GM12878 (cell line): ENCODE results near the gene CCDC197. TPM values are rescaled to one million over a fixed set of nuclear protein-coding genes. Genes with fewer than 3 reads are reported as not detected.

Experiments
- BCL11A ChIP-seq: IDR thresholded peaks from 2 replicates; pipeline ENCODE4 v1.6.1; 2011; ENCODE audit warnings: low read depth, low read length
- CUX1 ChIP-seq: IDR thresholded peaks from 2 replicates; pipeline ENCODE4 v1.6.1; 2012; ENCODE audit warnings: improper control_type of control experiment, low read depth, low read length; ENCODE audit not compliant: insufficient replicate concordance
- DPF2 ChIP-seq: fragments of 450-650 bp; IDR thresholded peaks from 2 replicates; pipeline ENCODE4 v1.6.1; 2017; ENCODE audit warnings: mild to moderate bottlenecking
- ESRRA ChIP-seq: IDR thresholded peaks from 2 replicates; pipeline ENCODE4 v1.6.1; 2012; ENCODE audit warnings: mild to moderate bottlenecking, low read length, improper control_type of control experiment
- ETV6 ChIP-seq, 2 experiments: fragments of 450-650 bp in 1 of 2; IDR thresholded peaks in 1 of 2; conservative IDR thresholded peaks in 1 of 2; 2 replicates each; pipeline ENCODE4 v1.6.1; 2014; ENCODE audit warnings: antibody characterized with exemption in 1 of 2, borderline replicate concordance in 1 of 2, low read depth in 1 of 2, mild to moderate bottlenecking in 1 of 2, moderate library complexity in 1 of 2
- EZH2 ChIP-seq: IDR thresholded peaks from 2 replicates; pipeline ENCODE4 v1.6.1; 2012; ENCODE audit warnings: low read depth, mild to moderate bottlenecking, control low read depth, inconsistent platforms, low read length, borderline replicate concordance; ENCODE audit not compliant: control insufficient read depth
- FOS ChIP-seq: IDR thresholded peaks from 3 replicates; pipeline ENCODE4 v1.6.1; 2011; ENCODE audit warnings: borderline replicate concordance; ENCODE audit not compliant: insufficient read length; ENCODE audit errors: extremely low read depth
- HCFC1 ChIP-seq: fragments of 150-350 bp; IDR thresholded peaks from 2 replicates; pipeline ENCODE4 v1.6.1; 2014; ENCODE audit warnings: low read length
- HSF1 ChIP-seq: fragments of 150-350 bp; IDR thresholded peaks from 2 replicates; pipeline ENCODE4 v1.6.1; 2014; ENCODE audit warnings: mild to moderate bottlenecking, low read depth, low read length
- NFYA ChIP-seq: IDR thresholded peaks from 2 replicates; pipeline ENCODE4 v1.6.1; 2011; ENCODE audit warnings: low read depth, mild to moderate bottlenecking, low read length, improper control_type of control experiment, borderline replicate concordance
- PAX8 ChIP-seq: fragments of 450-650 bp; IDR thresholded peaks from 2 replicates; pipeline ENCODE4 v1.6.1; 2017; ENCODE audit warnings: mild to moderate bottlenecking, moderate library complexity
- POLR2AphosphoS2 ChIP-seq: IDR thresholded peaks from 2 replicates; pipeline ENCODE4 v1.6.1; 2011; ENCODE audit warnings: low read depth, mild to moderate bottlenecking, low read length, improper control_type of control experiment, moderate library complexity
- SMARCA5 ChIP-seq: fragments of 450-650 bp; IDR thresholded peaks from 2 replicates; pipeline ENCODE4 v1.6.1; 2017; ENCODE audit warnings: mild to moderate bottlenecking
- STAT1 ChIP-seq: fragments of 450-650 bp; conservative IDR thresholded peaks from 2 replicates; pipeline ENCODE4 v1.6.1; 2014; ENCODE audit warnings: antibody characterized with exemption, mild to moderate bottlenecking
- TAF1 ChIP-seq: IDR thresholded peaks from 2 replicates; pipeline ENCODE4 v1.6.1; 2011; ENCODE audit warnings: mild to moderate bottlenecking, low read depth, low read length, borderline replicate concordance
- TCF7 ChIP-seq: IDR thresholded peaks from 2 replicates; pipeline ENCODE4 v1.6.1; 2014; ENCODE audit warnings: antibody characterized with exemption, borderline replicate concordance
- ZBTB11 ChIP-seq: fragments of 450-650 bp; formaldehyde crosslinking; IDR thresholded peaks from 2 replicates; pipeline ENCODE4 v1.5.0; 2022; ENCODE audit warnings: mild to moderate bottlenecking, missing genetic modification characterization
- ZNF217 ChIP-seq: fragments of 450-650 bp; IDR thresholded peaks from 2 replicates; pipeline ENCODE4 v1.6.1; 2017; ENCODE audit warnings: antibody characterized with exemption, mild to moderate bottlenecking
- polyA plus RNA-seq, 11 experiments: library from polyadenylated mRNA; depleted of rRNA in 4 of 11; unstranded in 6 of 11; stranded (reverse) in 5 of 11; fragments of >200 nt; fragmentation: Nextera tagmentation in 4 of 11; fragmentation: Illumina TruSeq in 1 of 11; extraction: Ambion mirVana in 4 of 11; extraction: Trizol in 1 of 11; gene quantifications; 1 replicate in 1 of 11; 2 replicates in 10 of 11; pipeline versions ENCODE4 v1.2.1 to v1.2.3, GENCODE V29; 2011 to 2016; ENCODE audit warnings: inconsistent platforms in 2 of 11, missing spikeins in 2 of 11, low read depth in 1 of 11
- total RNA-seq, 4 experiments: library from RNA; depleted of rRNA in 3 of 4; stranded (reverse); fragments of >200 nt in 3 of 4; fragmentation: Illumina TruSeq in 1 of 4; extraction: Trizol in 1 of 4; gene quantifications; 2 replicates each; pipeline versions ENCODE4 v1.2.1 to v1.2.3, GENCODE V29; 2013 to 2021

Gene CCDC197
- total and polyA plus RNA-seq, 10 of the 15 experiments (the other 5 are each of a cell fraction or from before 2014, with no cell fraction given), result 0.12 TPM; not detected in 9

- TF ChIP-seq CUX1 (peak; percentile 81), ZNF217 (no peak), PAX8 (no peak), STAT1 (no peak), HCFC1 (no peak), BCL11A (peak; percentile 81), ETV6 (conservative IDR thresholded peaks at IDR 0.05 in 1 of 2, IDR thresholded peaks at IDR 0.05 in 1 of 2; ENCODE audit: borderline replicate concordance in 1 of 2, low read depth in 1 of 2) (peak in 1 of 2 experiments; percentile 96; a peak in 2 of 4 replicates), FOS (no peak), NFYA (no peak), SMARCA5 (0 out of 2 replicates have a peak, but pooled peaks have one; percentile 39), ZBTB11 (CRISPR knock-in tag) (no peak), TAF1 (no peak; the same call in 1 of the 2 replicates), DPF2 (peak; percentile 82), EZH2 (no peak), TCF7 (no peak), HSF1 (no peak), ESRRA (peak; percentile 81; the same call in 1 of the 2 replicates), POLR2AphosphoS2 (no peak)
Observed at GRCh38 chr14:93962701-93963601, 34.1 kb upstream of the CCDC197 start (continued).
